Measurements from ENCODE around the gene HHATL.

DNA sequence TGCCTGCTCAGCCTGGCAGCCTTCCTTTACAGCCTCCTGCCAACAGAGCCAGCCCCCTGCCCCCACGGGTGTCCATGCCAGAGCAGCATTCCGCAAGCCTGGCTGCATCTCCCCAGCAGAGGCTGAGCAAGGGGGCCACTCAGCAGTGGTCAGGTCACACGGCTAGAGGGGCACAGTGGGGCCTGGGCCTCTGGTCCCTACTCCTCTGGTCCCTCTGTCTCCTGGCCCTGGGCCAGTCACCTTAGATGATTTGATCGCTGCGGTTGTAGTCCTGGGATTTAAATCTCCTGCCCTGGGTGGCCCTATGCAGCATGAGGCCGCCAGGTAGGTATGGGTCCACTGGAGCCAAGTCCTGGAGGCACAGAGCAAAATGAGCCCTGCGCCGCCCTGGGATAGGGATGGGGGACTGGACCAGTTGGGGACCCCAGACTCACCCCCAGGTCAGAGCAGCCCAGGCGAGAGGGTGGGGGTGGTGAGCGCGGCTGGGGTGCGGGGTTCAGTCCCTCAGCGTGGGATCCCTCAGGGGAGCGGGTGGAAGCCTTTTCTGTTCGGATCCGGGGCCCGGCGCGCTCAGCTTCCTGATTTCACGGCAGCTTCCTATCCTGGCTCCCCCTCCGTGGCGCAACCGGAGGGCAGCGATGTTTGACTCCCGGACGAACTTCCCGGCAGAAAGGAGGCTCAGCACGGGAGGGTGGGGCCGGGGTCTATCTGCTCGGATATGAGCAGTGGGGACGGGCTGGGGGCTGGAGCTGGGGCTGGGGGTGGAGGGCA, 48.9 kb downstream of the HHATL start, which contains the start of gene ZBTB47:
- TF ChIP-seq, protein P1, sequence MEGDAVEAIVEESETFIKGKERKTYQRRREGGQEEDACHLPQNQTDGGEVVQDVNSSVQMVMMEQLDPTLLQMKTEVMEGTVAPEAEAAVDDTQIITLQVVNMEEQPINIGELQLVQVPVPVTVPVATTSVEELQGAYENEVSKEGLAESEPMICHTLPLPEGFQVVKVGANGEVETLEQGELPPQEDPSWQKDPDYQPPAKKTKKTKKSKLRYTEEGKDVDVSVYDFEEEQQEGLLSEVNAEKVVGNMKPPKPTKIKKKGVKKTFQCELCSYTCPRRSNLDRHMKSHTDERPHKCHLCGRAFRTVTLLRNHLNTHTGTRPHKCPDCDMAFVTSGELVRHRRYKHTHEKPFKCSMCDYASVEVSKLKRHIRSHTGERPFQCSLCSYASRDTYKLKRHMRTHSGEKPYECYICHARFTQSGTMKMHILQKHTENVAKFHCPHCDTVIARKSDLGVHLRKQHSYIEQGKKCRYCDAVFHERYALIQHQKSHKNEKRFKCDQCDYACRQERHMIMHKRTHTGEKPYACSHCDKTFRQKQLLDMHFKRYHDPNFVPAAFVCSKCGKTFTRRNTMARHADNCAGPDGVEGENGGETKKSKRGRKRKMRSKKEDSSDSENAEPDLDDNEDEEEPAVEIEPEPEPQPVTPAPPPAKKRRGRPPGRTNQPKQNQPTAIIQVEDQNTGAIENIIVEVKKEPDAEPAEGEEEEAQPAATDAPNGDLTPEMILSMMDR (IDR thresholded peaks at IDR 0.05), result no peak
- no peak for TF ChIP-seq POLR2A (IDR thresholded peaks at IDR 0.05)
